NCI-H2196 (cell line): ENCODE measurements around the gene PTPRE.

ENCODE experiments used
- DNase-seq: peaks from one replicate; lab custom pipeline; 2025; ENCODE audit not compliant: unreplicated experiment; lab: John Stamatoyannopoulos, UW

PTPRE gene

GRCh38 chr10:128116187-128116586 is 209.3 kb downstream of the PTPRE start:
- DNase-seq = no peak

- DNase-seq = no peak
These were observed 210.1 kb downstream of the PTPRE start for GRCh38 chr10:128116851-128117615.

- no peak for DNase-seq
These were observed 215.0 kb downstream of the PTPRE start for GRCh38 chr10:128121750-128122412.

- DNase-seq = no peak
These were observed 216.0 kb downstream of the PTPRE start for GRCh38 chr10:128122931-128123330.

GRCh38 chr10:128123846-128124245 is 216.9 kb downstream of the PTPRE start:
- DNase-seq = no peak

- no peak for DNase-seq
These were observed 218.0 kb downstream of the PTPRE start for GRCh38 chr10:128124813-128125403.

- no peak for DNase-seq
These were observed 218.6 kb downstream of the PTPRE start for GRCh38 chr10:128125416-128125943.

GRCh38 chr10:128125944-128126764 is 219.3 kb downstream of the PTPRE start, which contains the start of gene MKI67:
MKI67 (minus strand) TSS chr10:128126423; CDS start chr10:128125667, 756 bp downstream.
- DNase-seq = peak; percentile 81

- no peak for DNase-seq
These were observed 221.7 kb downstream of the PTPRE start for GRCh38 chr10:128128582-128128981.

- no peak for DNase-seq
These were observed 223.1 kb downstream of the PTPRE start for GRCh38 chr10:128130051-128130450.
